Lung microvascular endothelial cell (primary cell): ENCODE data around the gene FAAP20. TPM values are rescaled to one million over a fixed set of nuclear protein-coding genes. Genes with fewer than 3 reads are reported as not detected.

Source experiments
- DNase-seq, 2 donors: peaks; one replicate each; pipeline versions ENCODE4 v3.0.0 to v3.0.0-alpha.2; 2010; ENCODE audit warnings: low read depth in 2 of 2
- total RNA-seq: library from RNA; depleted of rRNA; stranded (reverse); fragments of >200 nt; gene quantifications from 2 replicates; pipeline ENCODE4 v1.2.1, GENCODE V29; 2014

The FAAP20 gene
- total RNA-seq, 1 donor from 2014 or later = 19.8 TPM

GRCh38 chr1:2179283-2180013, 15.1 kb downstream of the FAAP20 start:
- DNase-seq = no peak

GRCh38 chr1:2178875-2179274, 15.7 kb downstream of the FAAP20 start:
- DNase-seq = no peak

GRCh38 chr1:2177946-2178538, 16.5 kb downstream of the FAAP20 start:
- DNase-seq = no peak

- no peak for DNase-seq
Observed at GRCh38 chr1:2177541-2177940, 17.0 kb downstream of the FAAP20 start.

GRCh38 chr1:2176615-2177014, 18.0 kb downstream of the FAAP20 start:
- no peak for DNase-seq

- DNase-seq = no peak
Observed at GRCh38 chr1:2175681-2176454, 18.7 kb downstream of the FAAP20 start.

- DNase-seq = no peak
Observed at GRCh38 chr1:2175055-2175414, 19.5 kb downstream of the FAAP20 start.

- DNase-seq = peak; percentile 65 to 80
Observed at GRCh38 chr1:2174348-2175054, 20.1 kb downstream of the FAAP20 start.

GRCh38 chr1:2173546-2174347, 20.8 kb downstream of the FAAP20 start:
- no peak for DNase-seq

- no peak for DNase-seq
Observed at GRCh38 chr1:2172551-2173146, 21.9 kb downstream of the FAAP20 start.

GRCh38 chr1:2172012-2172411, 22.6 kb downstream of the FAAP20 start:
- no peak for DNase-seq

GRCh38 chr1:2170211-2170610, 24.4 kb downstream of the FAAP20 start:
- no peak for DNase-seq

- DNase-seq = no peak
Observed at GRCh38 chr1:2169200-2169836, 25.3 kb downstream of the FAAP20 start.

GRCh38 chr1:2168535-2168934, 26.0 kb downstream of the FAAP20 start:
- no peak for DNase-seq

GRCh38 chr1:2168090-2168489, 26.5 kb downstream of the FAAP20 start:
- no peak for DNase-seq

- DNase-seq = no peak
Observed at GRCh38 chr1:2166695-2167094, 27.9 kb downstream of the FAAP20 start.

- no peak for DNase-seq
Observed at GRCh38 chr1:2166254-2166653, 28.3 kb downstream of the FAAP20 start.

- DNase-seq = no peak
Observed at GRCh38 chr1:2165646-2166045, 28.9 kb downstream of the FAAP20 start.

GRCh38 chr1:2163205-2163604, 31.4 kb downstream of the FAAP20 start:
- DNase-seq = peak in 1 of 2 donors; percentile 32
